Umbilical cord (tissue), 2 donors: ENCODE results near the gene RPS15. TPM values are rescaled to one million over a fixed set of nuclear protein-coding genes. Genes with fewer than 3 reads are reported as not detected.
"Not testable (repeated sequence)": the region's sequence is repeated elsewhere in the genome, so short reads cannot be mapped to it uniquely, and the experiment has no call there.

Experiments
- DNase-seq: peaks from one replicate; pipeline ENCODE4 v3.0.0-alpha.2; 2015; ENCODE audit warnings: low spot score
- total RNA-seq: library from RNA; depleted of rRNA; stranded (reverse); fragments of >200 nt; gene quantifications from one replicate; pipeline ENCODE4 v1.2.3, GENCODE V29; 2014; ENCODE audit warnings: low replicate concordance; ENCODE audit not compliant: insufficient read depth

RPS15 gene
- total RNA-seq, 1 donor from 2014 or later = 212 TPM

GRCh38 chr19:1467490-1468273 lies 29.5 kb downstream of the RPS15 start:
- no peak for DNase-seq

- no peak for DNase-seq
Observed at GRCh38 chr19:1468274-1468820, 30.2 kb downstream of the RPS15 start.

- no peak for DNase-seq
Observed at GRCh38 chr19:1468821-1469254, 30.6 kb downstream of the RPS15 start.

GRCh38 chr19:1469255-1470054 lies 31.3 kb downstream of the RPS15 start:
- no peak for DNase-seq

GRCh38 chr19:1470055-1470304 lies 31.8 kb downstream of the RPS15 start:
- no peak for DNase-seq

GRCh38 chr19:1470305-1471009 lies 32.3 kb downstream of the RPS15 start:
- DNase-seq = no peak

- DNase-seq = no peak
Observed at GRCh38 chr19:1471010-1471514, 32.9 kb downstream of the RPS15 start.

GRCh38 chr19:1471515-1472160 lies 33.4 kb downstream of the RPS15 start:
- no peak for DNase-seq

- no peak for DNase-seq
Observed at GRCh38 chr19:1472231-1473084, 34.3 kb downstream of the RPS15 start.

GRCh38 chr19:1473085-1473851 lies 35.1 kb downstream of the RPS15 start:
- DNase-seq = no peak

GRCh38 chr19:1474011-1474764 lies 36.0 kb downstream of the RPS15 start:
- DNase-seq = no peak

- DNase-seq = no peak
Observed at GRCh38 chr19:1474765-1475351, 36.7 kb downstream of the RPS15 start.

- no peak for DNase-seq
Observed at GRCh38 chr19:1475751-1476437, 37.7 kb downstream of the RPS15 start.

- not testable (repeated sequence) for DNase-seq
Observed at GRCh38 chr19:1477056-1477455, 38.9 kb downstream of the RPS15 start.

- DNase-seq = peak; percentile 95
Observed at GRCh38 chr19:1478934-1479707, 40.9 kb downstream of the RPS15 start, which contains the start of gene C19orf25. Gene C19orf25, minus strand, starts transcription at chr19:1479215. Its CDS starts 312 bp downstream, at chr19:1478903.

GRCh38 chr19:1481224-1481892 lies 43.2 kb downstream of the RPS15 start:
- no peak for DNase-seq
